Measurements from ENCODE around the gene DNAH1.

DNAH1 gene

GRCh38 chr3:52314489-52314888 lies 1.6 kb upstream of the DNAH1 start:
- no peak for DNase-seq (ENCODE audit: low read depth)
- H3K4me3 ChIP-seq (ENCODE audit: low read length): no peak overlapping the region
- TF ChIP-seq, protein P1, sequence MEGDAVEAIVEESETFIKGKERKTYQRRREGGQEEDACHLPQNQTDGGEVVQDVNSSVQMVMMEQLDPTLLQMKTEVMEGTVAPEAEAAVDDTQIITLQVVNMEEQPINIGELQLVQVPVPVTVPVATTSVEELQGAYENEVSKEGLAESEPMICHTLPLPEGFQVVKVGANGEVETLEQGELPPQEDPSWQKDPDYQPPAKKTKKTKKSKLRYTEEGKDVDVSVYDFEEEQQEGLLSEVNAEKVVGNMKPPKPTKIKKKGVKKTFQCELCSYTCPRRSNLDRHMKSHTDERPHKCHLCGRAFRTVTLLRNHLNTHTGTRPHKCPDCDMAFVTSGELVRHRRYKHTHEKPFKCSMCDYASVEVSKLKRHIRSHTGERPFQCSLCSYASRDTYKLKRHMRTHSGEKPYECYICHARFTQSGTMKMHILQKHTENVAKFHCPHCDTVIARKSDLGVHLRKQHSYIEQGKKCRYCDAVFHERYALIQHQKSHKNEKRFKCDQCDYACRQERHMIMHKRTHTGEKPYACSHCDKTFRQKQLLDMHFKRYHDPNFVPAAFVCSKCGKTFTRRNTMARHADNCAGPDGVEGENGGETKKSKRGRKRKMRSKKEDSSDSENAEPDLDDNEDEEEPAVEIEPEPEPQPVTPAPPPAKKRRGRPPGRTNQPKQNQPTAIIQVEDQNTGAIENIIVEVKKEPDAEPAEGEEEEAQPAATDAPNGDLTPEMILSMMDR (conservative IDR thresholded peaks at IDR 0.05; ENCODE audit: low read depth, low read length): no peak

DNA sequence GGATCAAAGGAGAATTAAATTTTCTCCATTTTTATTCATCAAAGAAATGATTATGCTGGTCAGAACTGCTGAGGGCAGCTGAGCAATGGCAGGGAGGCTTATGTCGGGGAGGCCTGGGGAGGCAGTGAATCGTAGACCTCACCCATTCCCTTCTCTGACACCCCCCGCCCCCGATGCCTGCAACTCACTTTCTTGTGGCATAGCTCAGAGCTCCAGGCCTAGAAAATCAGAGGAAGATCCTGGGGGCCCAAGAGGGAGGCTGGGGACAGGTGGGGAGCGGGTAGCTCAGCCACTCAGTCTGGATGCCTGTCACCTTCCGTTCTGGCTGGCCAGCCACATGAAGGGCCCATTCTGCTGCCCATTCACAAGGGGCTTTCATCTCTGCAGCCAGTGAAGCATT lies 1.1 kb upstream of the DNAH1 start:
- DNase-seq (ENCODE audit: low read depth): no peak
- TF ChIP-seq, protein P1 (conservative IDR thresholded peaks at IDR 0.05; ENCODE audit: low read depth, low read length): no peak
- H3K4me3 ChIP-seq (ENCODE audit: low read length): no peak overlapping the region

DNA sequence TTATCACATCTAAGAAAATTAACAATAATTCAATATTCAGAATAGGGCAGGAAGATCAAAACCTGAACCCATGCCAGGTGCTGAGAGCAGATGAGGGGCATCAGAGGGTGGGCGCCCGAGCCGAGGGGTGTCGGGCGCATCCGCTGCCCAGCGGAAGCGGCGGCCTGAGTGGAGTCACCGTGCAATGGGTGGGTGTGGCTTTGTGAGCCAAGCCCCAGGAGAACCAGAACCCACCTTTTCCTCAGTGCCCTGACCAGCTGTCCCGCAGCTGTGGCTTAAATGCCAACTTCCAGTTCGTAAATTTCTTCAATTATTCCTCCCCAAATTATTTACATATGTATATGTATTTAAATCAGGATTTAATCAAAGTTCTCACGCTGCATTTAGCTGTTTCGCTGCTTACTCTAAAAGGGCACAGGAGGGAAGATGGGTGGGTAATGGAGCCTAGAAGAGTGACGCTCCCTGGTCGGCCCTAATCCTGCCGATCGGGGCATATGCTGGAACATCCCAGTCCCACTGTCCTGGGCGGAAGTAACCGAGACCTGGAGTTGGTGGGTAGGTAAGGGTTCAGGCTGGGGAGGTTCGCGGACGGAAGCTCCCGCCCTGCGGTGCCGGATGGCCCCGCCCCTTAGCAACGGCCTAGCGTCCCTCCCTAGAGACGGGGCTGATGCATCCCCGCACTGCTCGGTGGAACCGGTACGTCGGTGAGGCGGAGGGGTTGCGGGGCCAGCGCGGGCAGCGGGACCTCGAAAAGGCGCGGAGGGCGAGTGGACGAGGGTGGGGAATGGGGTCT lies 1.3 kb downstream of the DNAH1 start:
- H3K4me3 ChIP-seq (ENCODE audit: low read length): peak overlapping the region; percentile 51
- no peak for DNase-seq (ENCODE audit: low read depth)
- TF ChIP-seq, protein P1 (conservative IDR thresholded peaks at IDR 0.05; ENCODE audit: low read depth, low read length): no peak

- TF ChIP-seq, protein P1 (conservative IDR thresholded peaks at IDR 0.05; ENCODE audit: low read depth, low read length): no peak
- no peak overlapping the region for H3K4me3 ChIP-seq (ENCODE audit: low read length)
- DNase-seq (ENCODE audit: low read depth): no peak
These were observed 2.2 kb downstream of the DNAH1 start for GRCh38 chr3:52318186-52318816.

GRCh38 chr3:52319921-52320595 lies 3.9 kb downstream of the DNAH1 start:
- no peak for DNase-seq (ENCODE audit: low read depth)
- TF ChIP-seq, protein P1 (conservative IDR thresholded peaks at IDR 0.05; ENCODE audit: low read depth, low read length): no peak

DNA sequence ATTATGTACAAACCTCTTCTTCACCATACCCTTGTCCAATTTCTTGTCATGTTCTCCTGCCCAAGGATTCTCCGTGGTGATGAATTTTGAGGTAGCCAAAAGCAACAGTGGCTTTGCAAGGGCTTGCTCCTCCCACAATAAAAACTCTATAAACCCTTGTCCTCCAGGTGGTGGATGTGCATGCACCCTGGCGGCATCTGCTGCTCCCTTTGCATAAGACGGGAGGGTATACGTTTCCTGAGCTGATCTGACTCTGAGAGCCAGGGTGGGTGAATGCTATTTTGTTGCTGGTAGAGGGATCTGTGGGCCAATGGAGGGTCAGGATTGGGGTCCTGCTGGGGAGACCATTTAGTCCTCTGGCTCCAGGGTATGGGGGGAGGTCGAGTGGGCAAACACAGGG lies 5.4 kb downstream of the DNAH1 start:
- no peak for DNase-seq (ENCODE audit: low read depth)
- no peak overlapping the region for H3K4me3 ChIP-seq (ENCODE audit: low read length)
- TF ChIP-seq, protein P1 (conservative IDR thresholded peaks at IDR 0.05; ENCODE audit: low read depth, low read length): no peak

More at GRCh38 chr3:52319921-52320595, 3.9 kb downstream of the DNAH1 start:
- H3K4me3 ChIP-seq (ENCODE audit: low read length): no peak overlapping the region

All from retinal pigment epithelial cell (primary cell).